K562 (cell line): ENCODE results near the gene CARMIL3. TPM values are rescaled to one million over a fixed set of nuclear protein-coding genes. Genes with fewer than 3 reads are reported as not detected.
A peak's percentile ranks its signal among the peaks of the same experiment; 100 is the strongest.

Experiments used
- ATAC-seq: fragments of 200-7000 bp; cut with Tn5 transposase; 3 replicates; pipeline ENCODE4 v1.9.1; 2020; ENCODE audit warnings: moderate library complexity
- BruUV-seq: library from RNA; stranded (reverse); fragments of 400-500 nt; replicated peaks from 2 replicates; lab custom pipeline; 2021; lab: Mats Ljungman, UMichigan
- CTCF ChIA-PET: fragments of 300-600 bp; formaldehyde crosslinking; extraction: SDS; loops from one replicate; lab custom pipeline; 2021; ENCODE audit warnings: low intra/inter-chr PET ratio; lab: Yijun Ruan, JAX
- POLR2A ChIA-PET: fragments of 300-600, 350-650 bp; sonication (Branson Sonifier 250); formaldehyde crosslinking; extraction: SDS; loops from one replicate; lab custom pipeline; 2021; ENCODE audit warnings: antibody characterized with exemption, inconsistent platforms; lab: Yijun Ruan, JAX
- DNase-seq, 4 experiments: peaks; one replicate each; pipeline versions ENCODE4 v3.0.0 to v3.0.0-alpha.2; 2011 to 2018; ENCODE audit warnings: low spot score in 3 of 4, mixed read lengths in 3 of 4; ENCODE audit errors: extremely low read depth in 1 of 4
- FAIRE-seq: peaks from 2 replicates; lab custom pipeline; 2011; peaks lifted over from hg19 to GRCh38; lab: Jason Lieb, UNC
- H2AFZ ChIP-seq: 2 replicates; pipeline ENCODE4 v1.6.0; 2011; ENCODE audit warnings: low read depth, low read length, control low read depth, inconsistent platforms
- H3K27ac ChIP-seq: fragments of 200-600 bp; 3 replicates; pipeline ENCODE4 v1.8.0; 2011; ENCODE audit warnings: low read depth, mild to moderate bottlenecking, control low read depth, inconsistent platforms, low read length, moderate library complexity, mixed read lengths; ENCODE audit errors: extremely low read depth
- H3K27me3 ChIP-seq, 2 experiments: fragments of 300-600 bp in 1 of 2; 2 replicates in 1 of 2; 3 replicates in 1 of 2; pipeline versions ENCODE4 v1.6.0 to v1.8.0; 2011; ENCODE audit warnings: inconsistent platforms in 2 of 2, low read length in 2 of 2, mild to moderate bottlenecking in 1 of 2, mixed read lengths in 1 of 2, moderate library complexity in 1 of 2; ENCODE audit not compliant: control insufficient read depth in 2 of 2, insufficient read depth in 2 of 2
- H3K36me3 ChIP-seq: fragments of 300-600 bp; 3 replicates; pipeline ENCODE4 v1.8.0; 2011; ENCODE audit warnings: mild to moderate bottlenecking, low read length, inconsistent platforms; ENCODE audit not compliant: control insufficient read depth, insufficient read depth
- H3K4me1 ChIP-seq, 2 experiments: fragments of 200-600 bp in 1 of 2; replicated peaks in 1 of 2; 2 replicates in 1 of 2; 3 replicates in 1 of 2; pipeline versions ENCODE4 v1.5.1 to v1.8.0; 2011; ENCODE audit warnings: inconsistent platforms in 2 of 2, low read length in 2 of 2, mild to moderate bottlenecking in 1 of 2, mixed read lengths in 1 of 2, moderate library complexity in 1 of 2; ENCODE audit not compliant: control insufficient read depth in 2 of 2, insufficient read depth in 2 of 2
- H3K4me2 ChIP-seq: 2 replicates; pipeline ENCODE4 v1.6.1; 2011; ENCODE audit warnings: low read length, control low read depth, inconsistent platforms, mixed read lengths; ENCODE audit not compliant: insufficient read depth
- H3K4me3 ChIP-seq: fragments of 200-600 bp; sonication (generic), shearing (Covaris generic); 2 replicates; pipeline ENCODE4 v1.5.1; 2016; ENCODE audit warnings: control low read depth, inconsistent platforms
- H3K79me2 ChIP-seq: fragments of 200-600 bp; 3 replicates; pipeline ENCODE4 v1.8.0; 2011; ENCODE audit warnings: low read length, inconsistent platforms; ENCODE audit not compliant: control insufficient read depth, insufficient read depth
- H3K9ac ChIP-seq, 2 experiments: 2 replicates each; pipeline versions ENCODE4 v1.6.0 to v1.6.1; 2011; ENCODE audit warnings: low read depth in 2 of 2, low read length in 2 of 2, control low read depth in 1 of 2, inconsistent platforms in 1 of 2, mild to moderate bottlenecking in 1 of 2, mixed read lengths in 1 of 2; ENCODE audit not compliant: insufficient read depth in 1 of 2
- H3K9me1 ChIP-seq: one replicate; pipeline ENCODE4 v1.6.0; 2011; ENCODE audit warnings: inconsistent platforms, mild to moderate bottlenecking, low read length, moderate library complexity; ENCODE audit not compliant: control insufficient read depth, insufficient read depth
- H3K9me3 ChIP-seq: replicated peaks from 2 replicates; pipeline ENCODE4 v1.5.1; 2011; ENCODE audit warnings: low read depth, low read length, inconsistent platforms; ENCODE audit not compliant: control insufficient read depth, insufficient read depth
- H4K20me1 ChIP-seq: replicated peaks from 2 replicates; pipeline ENCODE4 v1.6.1; 2011; ENCODE audit warnings: low read length, inconsistent platforms, mixed read lengths; ENCODE audit not compliant: control insufficient read depth, insufficient read depth
- EGR1 ChIP-seq: fragments of 450-650 bp; conservative IDR thresholded peaks from 2 replicates; pipeline ENCODE4 v1.6.1; 2017; ENCODE audit warnings: mild to moderate bottlenecking
- MIER1 ChIP-seq: fragments of 450-650 bp; IDR thresholded peaks from 2 replicates; pipeline ENCODE4 v1.6.1; 2016; ENCODE audit warnings: antibody characterized with exemption, mild to moderate bottlenecking, low read depth
- WGBS: fragments of 100-300 bp; shearing (Covaris generic); methylation state at CpG from one replicate; pipeline ENCODE4 v1.1.6; 2016; ENCODE audit warnings: low coverage, mixed read lengths; ENCODE audit not compliant: insufficient coverage; ENCODE audit errors: missing lambda C conversion rate; 5-methylcytosine and 5-hydroxymethylcytosine counted together
- in situ Hi-C: fragments of 300-500 bp; cut with MboI; formaldehyde crosslinking; loops from 4 replicates; pipeline ENCODE4 v1.15.0; 2018; ENCODE audit warnings: inconsistent platforms, mixed read lengths
- intact Hi-C: fragments of 100-400 bp; cut with micrococcal nuclease; formaldehyde crosslinking; loops from 2 replicates; pipeline ENCODE4 v1.14.2; 2022
- polyA plus RNA-seq, 8 experiments: library from polyadenylated mRNA; depleted of rRNA in 4 of 8; stranded (reverse) in 5 of 8; unstranded in 3 of 8; fragments of >200 nt; fragmentation: Nextera tagmentation in 2 of 8; fragmentation: Illumina TruSeq in 1 of 8; extraction: Ambion mirVana in 2 of 8; extraction: Trizol in 1 of 8; gene quantifications; 2 replicates each; pipeline versions ENCODE4 v1.2.1 to v1.2.3, GENCODE V29; 2011 to 2014; ENCODE audit warnings: inconsistent platforms in 1 of 8, missing spikeins in 1 of 8
- total RNA-seq, 7 experiments: library from RNA; depleted of rRNA in 6 of 7; stranded (reverse); fragments of >200 nt in 6 of 7; fragmentation: Illumina TruSeq in 2 of 7; extraction: Trizol in 2 of 7; gene quantifications; 2 replicates each; pipeline versions ENCODE4 v1.2.1 to v1.2.3, GENCODE V29; 2011 to 2021; ENCODE audit warnings: low replicate concordance in 1 of 7
- TF ChIP-seq, protein P1 (sequence below): fragments of 250-450 bp; sonication (Bioruptor Pico); IDR thresholded peaks from 2 replicates; pipeline ENCODE4 v1.9.0; 2021; ENCODE audit warnings: mild to moderate bottlenecking, inconsistent platforms

Gene CARMIL3
- total and polyA plus RNA-seq, 9 of the 15 experiments (the other 6 are each of a cell fraction or from before 2014, with no cell fraction given), result 0.01 to 0.11 (median 0.05) TPM; not detected in 5

DNA sequence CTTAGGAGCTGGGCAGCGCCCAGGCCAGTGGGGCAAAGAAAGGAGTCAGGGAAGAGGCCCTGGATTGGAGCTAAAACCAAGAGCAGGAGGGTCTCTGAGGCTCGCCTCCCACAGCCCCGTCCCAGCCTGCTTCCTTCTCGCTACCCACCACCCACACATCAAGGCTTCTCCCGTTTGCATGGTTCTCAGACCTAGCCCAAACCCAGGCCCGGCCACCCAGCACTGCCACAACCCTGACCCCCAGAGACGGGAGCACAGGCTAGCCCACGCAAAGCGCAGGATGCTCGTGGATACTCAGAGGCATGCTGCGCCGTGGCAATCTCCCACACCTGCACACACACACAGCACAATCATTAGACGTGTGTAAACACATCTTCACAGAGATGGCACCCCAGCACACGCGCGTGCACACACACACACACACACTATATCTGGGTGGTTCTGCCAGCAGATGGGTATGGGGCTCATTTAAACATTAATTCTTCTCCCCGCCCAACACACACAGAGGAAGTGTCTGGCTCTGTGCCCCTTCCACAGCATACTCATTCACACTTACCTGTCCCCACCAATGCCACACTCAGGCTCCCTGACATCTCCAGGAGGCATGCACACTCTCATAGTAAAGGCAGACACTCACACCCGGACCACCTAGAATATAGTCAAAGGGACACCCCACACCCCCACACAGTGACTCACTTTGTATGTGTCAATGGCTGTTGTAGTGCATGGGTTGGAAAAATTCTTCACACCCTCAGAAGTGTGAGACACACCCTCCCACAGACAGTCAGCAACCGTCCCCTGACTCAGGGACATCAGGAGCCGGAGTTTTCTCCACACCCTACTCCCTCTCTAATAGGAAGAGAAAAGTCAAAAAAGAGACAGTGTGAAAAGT, 1.1 kb downstream of the CARMIL3 start:
- Histone ChIP-seq H3K4me1 (peaks cover 9 to 23% of the 10 kb centered on the region in 2 experiments; a peak in 3 of 5 replicates), H3K9ac (peak overlapping the region in 1 of 2 experiments; percentile 40; a peak in 1 of 4 replicates), H2AFZ (no peak overlapping the region), H3K36me3 (no peaks in the 10 kb centered on the region), H3K27ac (no peak overlapping the region), H3K4me2 (peak overlapping the region; percentile 11; the same call in 1 of the 2 replicates), H3K9me1 (no peaks in the 10 kb centered on the region), H3K9me3 (no peaks in the 10 kb centered on the region), H3K79me2 (no peaks in the 10 kb centered on the region), H3K4me3 (no peak overlapping the region), H4K20me1 (peaks cover 4% of the 10 kb centered on the region), H3K27me3 (peaks cover 0 to 25% of the 10 kb centered on the region in 2 experiments; a peak in 2 of 5 replicates)
- WGBS, result 28% methylated on average over 14 of the region's 20 CpGs
- POLR2A ChIA-PET, result interaction anchor here (0.6 to 1.1 kb wide), 2 partner anchors 62 to 238 kb away, joined by 3 read pairs; no protein-coding TSS in a partner anchor
- TF ChIP-seq, protein P1, sequence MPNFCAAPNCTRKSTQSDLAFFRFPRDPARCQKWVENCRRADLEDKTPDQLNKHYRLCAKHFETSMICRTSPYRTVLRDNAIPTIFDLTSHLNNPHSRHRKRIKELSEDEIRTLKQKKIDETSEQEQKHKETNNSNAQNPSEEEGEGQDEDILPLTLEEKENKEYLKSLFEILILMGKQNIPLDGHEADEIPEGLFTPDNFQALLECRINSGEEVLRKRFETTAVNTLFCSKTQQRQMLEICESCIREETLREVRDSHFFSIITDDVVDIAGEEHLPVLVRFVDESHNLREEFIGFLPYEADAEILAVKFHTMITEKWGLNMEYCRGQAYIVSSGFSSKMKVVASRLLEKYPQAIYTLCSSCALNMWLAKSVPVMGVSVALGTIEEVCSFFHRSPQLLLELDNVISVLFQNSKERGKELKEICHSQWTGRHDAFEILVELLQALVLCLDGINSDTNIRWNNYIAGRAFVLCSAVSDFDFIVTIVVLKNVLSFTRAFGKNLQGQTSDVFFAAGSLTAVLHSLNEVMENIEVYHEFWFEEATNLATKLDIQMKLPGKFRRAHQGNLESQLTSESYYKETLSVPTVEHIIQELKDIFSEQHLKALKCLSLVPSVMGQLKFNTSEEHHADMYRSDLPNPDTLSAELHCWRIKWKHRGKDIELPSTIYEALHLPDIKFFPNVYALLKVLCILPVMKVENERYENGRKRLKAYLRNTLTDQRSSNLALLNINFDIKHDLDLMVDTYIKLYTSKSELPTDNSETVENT, result no peak
- peak; percentile 17; the same call in 1 of the 2 replicates for TF ChIP-seq MIER1
- TF ChIP-seq EGR1, result peak; percentile 49
- BruUV-seq, result no TSS peak
- intact Hi-C loops (no loop called here), in situ Hi-C loops (loop anchor here (10.0 kb wide), 1 partner anchor 382 kb away; no protein-coding TSS in a partner anchor)
- peak in 1 of 4 experiments; percentile 15 for DNase-seq
- no peak for ATAC-seq
- FAIRE-seq, result no peak
- CTCF ChIA-PET, result no interaction called here
